ENCODE data around the gene SPON1.
"Not testable (repeated sequence)": the region's sequence is repeated elsewhere in the genome, so short reads cannot be mapped to it uniquely, and the experiment has no call there.

Gene SPON1

GRCh38 chr11:14278869-14279268 is 316.3 kb downstream of the SPON1 start:
- not testable (repeated sequence) for DNase-seq (ENCODE audit: low read depth)

GRCh38 chr11:14288189-14288935 is 325.8 kb downstream of the SPON1 start:
- no peak for DNase-seq (ENCODE audit: low read depth)

- no peak for DNase-seq (ENCODE audit: low read depth)
These were observed 327.9 kb downstream of the SPON1 start for GRCh38 chr11:14290422-14290821.

- no peak for DNase-seq (ENCODE audit: low read depth)
These were observed 337.4 kb downstream of the SPON1 start for GRCh38 chr11:14299921-14300320.

- no peak for DNase-seq (ENCODE audit: low read depth)
These were observed 338.3 kb downstream of the SPON1 start for GRCh38 chr11:14300661-14301304.

- no peak for DNase-seq (ENCODE audit: low read depth)
These were observed 342.1 kb downstream of the SPON1 start for GRCh38 chr11:14304601-14305000.

- no peak for DNase-seq (ENCODE audit: low read depth)
These were observed 343.1 kb downstream of the SPON1 start for GRCh38 chr11:14305649-14306048.

- DNase-seq (ENCODE audit: low read depth) = no peak
These were observed 344.0 kb downstream of the SPON1 start for GRCh38 chr11:14306481-14306880.

GRCh38 chr11:14308114-14308896 is 345.8 kb downstream of the SPON1 start:
- no peak for DNase-seq (ENCODE audit: low read depth)

GRCh38 chr11:14308897-14309387 is 346.4 kb downstream of the SPON1 start:
- DNase-seq (ENCODE audit: low read depth) = no peak

GRCh38 chr11:14309425-14310192 is 347.1 kb downstream of the SPON1 start:
- DNase-seq (ENCODE audit: low read depth) = no peak

GRCh38 chr11:14310679-14311078 is 348.2 kb downstream of the SPON1 start:
- no peak for DNase-seq (ENCODE audit: low read depth)

GRCh38 chr11:14312736-14313438 is 350.4 kb downstream of the SPON1 start:
- DNase-seq (ENCODE audit: low read depth) = no peak

- no peak for DNase-seq (ENCODE audit: low read depth)
These were observed 351.6 kb downstream of the SPON1 start for GRCh38 chr11:14314127-14314526.

GRCh38 chr11:14315130-14315529 is 352.6 kb downstream of the SPON1 start:
- DNase-seq (ENCODE audit: low read depth) = no peak

Measured in activated T-helper 1 cell treated with Interleukin-2 at 50 U/mL for 16 hours (primary cell).